Pancreas (tissue), 10 donors: Measurements from ENCODE around the gene UGT1A9. TPM values are rescaled to one million over a fixed set of nuclear protein-coding genes. Genes with fewer than 3 reads are reported as not detected.
"Not testable (repeated sequence)": the region's sequence is repeated elsewhere in the genome, so short reads cannot be mapped to it uniquely, and the experiment has no call there.

Source experiments
- ATAC-seq, 4 donors: fragments of 200-7000 bp; cut with Tn5 transposase; one replicate each; pipeline versions ENCODE4 v1.8.0 to v1.9.1; 2020; ENCODE audit warnings: mild to moderate bottlenecking in 4 of 4, moderate library complexity in 4 of 4
- DNase-seq, 6 donors: peaks; one replicate each; pipeline ENCODE4 v3.0.0-alpha.2; 2020
- FAIRE-seq: peaks from 2 replicates; lab custom pipeline; 2012; peaks lifted over from hg19 to GRCh38; lab: Jason Lieb, UNC
- H3K27ac ChIP-seq, 4 donors: fragments of 200-600 bp; sonication (generic); 1 replicate in 3 of 4; 2 replicates in 1 of 4; pipeline versions ENCODE4 v1.5.0 to v1.8.0; 2020
- H3K27me3 ChIP-seq, 4 donors: fragments of 200-600 bp; one replicate each; pipeline ENCODE4 v1.8.0; 2021
- H3K36me3 ChIP-seq, 3 donors: fragments of 200-600 bp; sonication (generic) in 1 of 3; one replicate each; pipeline versions ENCODE4 v1.5.0 to v1.8.0; 2020 to 2021
- H3K4me1 ChIP-seq, 3 donors: fragments of 200-600 bp; one replicate each; pipeline ENCODE4 v1.8.0; 2021
- H3K4me3 ChIP-seq, 4 donors: fragments of 200-600 bp; sonication (generic) in 2 of 4; one replicate each; pipeline versions ENCODE4 v1.5.0 to v1.8.0; 2020 to 2021
- H3K9me3 ChIP-seq, 4 donors: fragments of 200-600 bp; one replicate each; pipeline ENCODE4 v1.8.0; 2021
- CTCF ChIP-seq, 4 donors: fragments of 200-600 bp; sonication (generic) in 3 of 4; IDR thresholded peaks; one replicate each; pipeline versions ENCODE4 v1.5.0 to v1.8.0; 2021; ENCODE audit warnings: antibody characterized with exemption in 4 of 4
- WGBS, 2 donors: extraction: QIAGEN DNeasy Blood & Tissue Kit; methylation state at CpG; one replicate each; pipeline ENCODE4 v1.1.7; 2013; 5-methylcytosine and 5-hydroxymethylcytosine counted together
- intact Hi-C, 3 donors: fragments of 100-400 bp; cut with DNase I; formaldehyde crosslinking; loops; one replicate each; pipeline versions ENCODE4 v1.11.1 to v1.14.2; 2022
- polyA plus RNA-seq, 2 donors: library from polyadenylated mRNA; stranded (reverse); fragments of 200-250 nt; gene quantifications; one replicate each; pipeline ENCODE4 v1.2.3, GENCODE V29; 2013
- total RNA-seq, 6 donors: library from RNA; stranded (reverse); fragmentation: NEBNext Ultra II Directional in 4 of 6; extraction: Animal tissue kit (Norgen Biotek cat#: 25700) in 4 of 6; gene quantifications; one replicate each; pipeline versions ENCODE4 v1.2.1 to v1.2.4, GENCODE V29; 2021 to 2023
- donor health status: healthy with polysubstance abuse.
- donor health status: DM: no; HTN: no; CAD: no; lungs with moderate emphysema.
- donor health status: DM: no; HTN: no; CAD: no.
- donor health status: control.
- donor health status: control.
- donor health status: Bipolar disorder and iron deficiency.
- donor health status: DM: yes; HTN: yes; CAD: no.
- donor health status: DM: no; HTN: no; CAD: no.
- donor health status: DM: no; HTN: no; CAD: no.
- donor health status: DM: yes; HTN: yes; CAD: no.

The UGT1A9 gene
- total RNA-seq (under 1 TPM in 1 of 6 donors, not detected in 5; 0.09 TPM), polyA plus RNA-seq (not detected)

DNA sequence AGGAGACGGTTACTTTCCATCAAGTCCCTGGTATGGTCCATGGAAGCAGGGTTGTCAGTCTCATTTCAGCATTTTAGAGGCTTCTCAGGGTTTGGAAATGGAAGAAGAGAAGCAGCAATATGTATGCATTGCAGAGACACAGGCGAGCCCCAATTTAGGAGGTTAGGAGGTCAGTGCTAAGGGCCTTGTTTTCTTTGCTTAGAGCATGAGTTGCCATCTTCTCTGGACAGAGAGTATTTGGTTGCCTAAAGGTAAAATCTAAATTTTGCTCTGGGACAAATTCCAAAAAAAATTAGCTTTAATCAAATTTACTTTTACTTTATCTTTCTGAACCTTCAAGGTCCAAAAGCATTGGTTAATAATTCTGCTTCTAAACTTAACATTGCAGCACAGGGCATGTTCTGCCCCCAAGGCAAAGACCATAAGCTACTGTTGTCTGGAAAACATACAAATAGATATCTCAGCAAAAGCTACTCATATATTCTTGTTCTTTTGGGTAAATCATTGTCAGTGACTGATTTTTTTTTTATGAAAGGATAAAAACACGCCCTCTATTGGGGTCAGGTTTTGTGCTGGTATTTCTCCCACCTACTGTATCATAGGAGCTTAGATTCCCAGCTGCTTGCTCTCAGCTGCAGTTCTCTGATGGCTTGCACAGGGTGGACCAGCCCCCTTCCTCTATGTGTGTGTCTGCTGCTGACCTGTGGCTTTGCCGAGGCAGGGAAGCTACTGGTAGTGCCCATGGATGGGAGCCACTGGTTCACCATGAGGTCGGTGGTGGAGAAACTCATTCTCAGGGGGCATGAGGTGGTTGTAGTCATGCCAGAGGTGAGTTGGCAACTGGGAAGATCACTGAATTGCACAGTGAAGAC is at the start of gene UGT1A9:
Gene UGT1A9 (plus strand): TSS at position 609 of the 872 bp plus-strand sequence. CDS start 37 bp downstream, at position 646.
- no peak within 1 kb of the TSS for H3K4me3 ChIP-seq
- DNase-seq (no peak), ATAC-seq (no peak), FAIRE-seq (no peak)
- no peaks in the 10 kb centered on the region for H3K4me1 ChIP-seq
- H3K27me3 ChIP-seq = no peaks in the 10 kb centered on the region
- no peak within 1 kb of the TSS for H3K27ac ChIP-seq
- intact Hi-C loops = no loop called here
- 75 to 84% methylated on average over 5 of the region's 5 CpGs for WGBS, 2 donors
- H3K36me3 ChIP-seq = no peaks in the 10 kb centered on the region
- TF ChIP-seq CTCF (IDR thresholded peaks at IDR 0.05) = no peak
- no peaks in the 10 kb centered on the region for H3K9me3 ChIP-seq

DNA sequence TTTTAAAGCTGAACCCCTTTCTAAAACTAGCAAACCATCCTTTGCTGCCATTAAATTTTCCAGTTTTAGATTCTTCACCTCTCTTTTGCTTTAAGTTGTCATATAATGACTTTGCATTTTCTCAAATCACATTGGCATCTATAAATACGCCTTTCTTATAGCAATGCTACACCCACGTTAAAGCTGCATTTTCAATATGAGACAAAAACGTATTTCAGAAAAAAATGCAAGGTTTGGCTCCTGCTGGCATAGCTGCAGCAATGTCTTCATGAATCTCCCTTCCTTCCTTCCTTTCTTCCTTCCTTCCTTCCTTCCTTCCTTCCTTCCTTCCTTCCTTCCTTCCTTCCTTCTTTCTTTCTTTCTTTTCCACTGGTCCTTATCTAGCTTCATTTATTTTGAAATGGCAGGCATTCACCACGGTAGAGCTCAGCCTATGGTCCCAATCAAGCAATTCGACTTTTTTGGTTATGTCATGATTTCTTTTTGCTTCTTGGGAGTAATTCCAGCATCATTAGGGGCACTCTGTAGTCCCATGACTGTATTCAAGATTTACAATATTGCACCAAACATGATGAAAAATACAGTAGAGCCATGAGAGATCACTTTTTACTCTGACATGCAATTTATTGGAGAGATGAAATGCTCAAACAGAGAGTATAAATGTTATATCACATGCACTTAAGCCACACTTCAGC is 44.2 kb upstream of the UGT1A9 start:
- no peaks in the 10 kb centered on the region for H3K27me3 ChIP-seq
- DNase-seq (no peak), ATAC-seq (no peak), FAIRE-seq (no peak)
- no peak overlapping the region for H3K27ac ChIP-seq
- H3K9me3 ChIP-seq = no peaks in the 10 kb centered on the region
- no peak for TF ChIP-seq CTCF (IDR thresholded peaks at IDR 0.05)
- H3K4me3 ChIP-seq = no peak overlapping the region
- intact Hi-C loops = no loop called here
- WGBS, 2 donors = 37 to 57% methylated on average over 5 of the region's 5 CpGs
- H3K36me3 ChIP-seq = no peaks in the 10 kb centered on the region
- no peaks in the 10 kb centered on the region for H3K4me1 ChIP-seq

GRCh38 chr2:233636306-233636705 is 35.4 kb upstream of the UGT1A9 start, which contains the start of gene UGT1A10:
Gene UGT1A10 (plus strand): TSS chr2:233636448. CDS start chr2:233636523, 75 bp downstream.
- H3K4me3 ChIP-seq, DNase-seq, intact Hi-C loops, H3K36me3 ChIP-seq, H3K27me3 ChIP-seq, H3K9me3 ChIP-seq, H3K4me1 ChIP-seq, ATAC-seq, FAIRE-seq, H3K27ac ChIP-seq: not testable (repeated sequence)
- 66 to 82% methylated on average over 10 of the region's 10 CpGs for WGBS, 2 donors

- TF ChIP-seq CTCF (IDR thresholded peaks at IDR 0.05) = no peak
- Histone ChIP-seq H3K27ac (no peak overlapping the region), H3K36me3 (no peaks in the 10 kb centered on the region), H3K4me1 (no peaks in the 10 kb centered on the region), H3K27me3 (peaks cover 0 to 3% (median 0%) of the 10 kb centered on the region in 4 donors), H3K4me3 (no peak overlapping the region), H3K9me3 (no peaks in the 10 kb centered on the region)
- WGBS, 2 donors = 55 to 64% methylated on average over 5 of the region's 5 CpGs
- FAIRE-seq (no peak), DNase-seq (no peak), ATAC-seq (no peak)
- intact Hi-C loops = no loop called here
Observed at GRCh38 chr2:233638836-233639235, 32.9 kb upstream of the UGT1A9 start.

GRCh38 chr2:233639860-233640259 is 31.8 kb upstream of the UGT1A9 start:
- no peaks in the 10 kb centered on the region for H3K9me3 ChIP-seq
- TF ChIP-seq CTCF (IDR thresholded peaks at IDR 0.05) = no peak
- DNase-seq (no peak), FAIRE-seq (no peak), ATAC-seq (no peak)
- peaks cover 0 to 3% (median 0%) of the 10 kb centered on the region in 4 donors for H3K27me3 ChIP-seq
- H3K27ac ChIP-seq = no peak overlapping the region
- H3K4me3 ChIP-seq = no peak overlapping the region
- intact Hi-C loops = no loop called here
- no peaks in the 10 kb centered on the region for H3K36me3 ChIP-seq
- H3K4me1 ChIP-seq = no peaks in the 10 kb centered on the region
